A549 (cell line): ENCODE results near the gene ZBED1.

Experiments
- KDM5A ChIP-seq: fragments of 200-600 bp; sonication (generic); IDR thresholded peaks from 2 replicates; pipeline ENCODE4 v1.6.1; 2016; ENCODE audit warnings: antibody characterized with exemption, mild to moderate bottlenecking
- ZC3H11A ChIP-seq: fragments of 450-650 bp; IDR thresholded peaks from 2 replicates; pipeline ENCODE4 v1.6.1; 2014; ENCODE audit warnings: antibody characterized with exemption, mild to moderate bottlenecking
- TF ChIP-seq, protein P1 (sequence below): fragments of 450-650 bp; IDR thresholded peaks from 2 replicates; pipeline ENCODE4 v1.6.1; 2014; ENCODE audit warnings: antibody characterized with exemption
- TF ChIP-seq, protein P2 (sequence below): fragments of >200 bp; sonication (Bioruptor Twin); formaldehyde crosslinking; IDR thresholded peaks from 3 replicates; pipeline ENCODE4 v1.5.1; 2016

DNA sequence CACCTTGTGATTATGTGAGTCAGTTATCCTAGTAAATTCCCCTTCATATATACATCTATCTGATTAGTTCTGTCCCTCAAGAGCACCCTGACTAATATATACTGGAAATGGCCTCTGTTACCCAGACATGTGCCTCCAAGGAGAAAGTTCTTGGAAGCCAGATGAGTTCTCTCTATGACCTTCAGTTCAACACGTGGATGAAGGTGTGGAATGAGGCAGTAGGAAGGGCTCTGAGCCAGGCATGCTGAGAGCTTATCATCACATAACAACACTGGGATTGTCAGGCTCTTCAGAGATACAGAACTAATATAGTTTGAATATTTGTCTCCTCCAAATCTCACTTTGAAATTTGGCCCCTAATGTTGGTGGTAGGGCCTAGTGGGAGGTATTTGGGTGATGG lies 44.4 kb upstream of the ZBED1 start:
- TF ChIP-seq ZC3H11A (no peak), KDM5A (no peak)
- TF ChIP-seq, protein P1, sequence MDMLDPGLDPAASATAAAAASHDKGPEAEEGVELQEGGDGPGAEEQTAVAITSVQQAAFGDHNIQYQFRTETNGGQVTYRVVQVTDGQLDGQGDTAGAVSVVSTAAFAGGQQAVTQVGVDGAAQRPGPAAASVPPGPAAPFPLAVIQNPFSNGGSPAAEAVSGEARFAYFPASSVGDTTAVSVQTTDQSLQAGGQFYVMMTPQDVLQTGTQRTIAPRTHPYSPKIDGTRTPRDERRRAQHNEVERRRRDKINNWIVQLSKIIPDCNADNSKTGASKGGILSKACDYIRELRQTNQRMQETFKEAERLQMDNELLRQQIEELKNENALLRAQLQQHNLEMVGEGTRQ = no peak
- TF ChIP-seq, protein P2, sequence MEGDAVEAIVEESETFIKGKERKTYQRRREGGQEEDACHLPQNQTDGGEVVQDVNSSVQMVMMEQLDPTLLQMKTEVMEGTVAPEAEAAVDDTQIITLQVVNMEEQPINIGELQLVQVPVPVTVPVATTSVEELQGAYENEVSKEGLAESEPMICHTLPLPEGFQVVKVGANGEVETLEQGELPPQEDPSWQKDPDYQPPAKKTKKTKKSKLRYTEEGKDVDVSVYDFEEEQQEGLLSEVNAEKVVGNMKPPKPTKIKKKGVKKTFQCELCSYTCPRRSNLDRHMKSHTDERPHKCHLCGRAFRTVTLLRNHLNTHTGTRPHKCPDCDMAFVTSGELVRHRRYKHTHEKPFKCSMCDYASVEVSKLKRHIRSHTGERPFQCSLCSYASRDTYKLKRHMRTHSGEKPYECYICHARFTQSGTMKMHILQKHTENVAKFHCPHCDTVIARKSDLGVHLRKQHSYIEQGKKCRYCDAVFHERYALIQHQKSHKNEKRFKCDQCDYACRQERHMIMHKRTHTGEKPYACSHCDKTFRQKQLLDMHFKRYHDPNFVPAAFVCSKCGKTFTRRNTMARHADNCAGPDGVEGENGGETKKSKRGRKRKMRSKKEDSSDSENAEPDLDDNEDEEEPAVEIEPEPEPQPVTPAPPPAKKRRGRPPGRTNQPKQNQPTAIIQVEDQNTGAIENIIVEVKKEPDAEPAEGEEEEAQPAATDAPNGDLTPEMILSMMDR = no peak
